NCI-H1092 treated with DMSO at 0.1 percent for 48 hours (cell line): Measurements from ENCODE around the gene OLFML2B.

ENCODE experiments used
- DNase-seq: peaks from one replicate; lab custom pipeline; 2025; lab: John Stamatoyannopoulos, UW

OLFML2B gene

DNA sequence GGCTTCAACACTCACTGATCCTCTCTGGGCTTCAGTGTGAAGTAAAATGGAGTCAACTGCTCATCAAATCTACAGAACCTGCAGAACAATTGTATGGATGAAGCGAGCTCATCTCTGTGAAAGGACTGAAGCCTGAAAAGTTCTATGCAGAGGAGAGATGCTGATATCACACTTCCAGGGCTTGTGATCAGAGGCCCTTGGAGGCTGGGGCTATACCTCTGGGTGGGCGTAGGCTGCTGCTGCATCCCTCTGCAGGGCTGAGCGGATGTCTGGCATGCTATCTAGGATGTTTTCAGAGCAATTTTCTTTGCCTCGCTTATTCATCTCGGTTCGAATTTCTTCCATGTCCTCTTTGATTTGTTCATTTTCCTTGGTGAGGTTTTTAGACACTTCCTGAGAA is 17.6 kb downstream of the OLFML2B start:
- DNase-seq, result no peak

DNA sequence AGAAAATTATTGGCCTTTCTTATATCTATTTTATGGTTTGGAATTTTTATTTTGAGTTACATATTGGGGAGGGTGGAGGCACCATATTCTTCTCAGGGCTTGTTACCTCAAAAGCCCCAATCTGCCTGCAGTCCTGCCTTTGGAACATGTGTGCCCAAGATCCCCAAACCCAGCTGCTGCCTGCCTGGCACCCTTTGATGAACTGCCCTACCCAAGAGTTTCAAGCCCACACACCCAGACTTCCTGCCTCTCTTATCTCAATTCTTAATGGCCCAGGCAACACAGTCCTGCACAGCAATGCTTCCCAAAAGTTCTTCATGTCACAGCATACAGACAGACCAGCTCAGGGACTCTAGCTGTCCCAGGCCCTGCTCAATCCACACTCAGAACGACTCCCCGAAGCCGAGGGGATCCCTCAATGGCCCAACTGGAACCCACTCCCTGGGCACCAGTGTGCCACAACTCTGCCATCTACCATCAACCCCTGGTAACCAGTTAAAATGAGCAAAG is 19.2 kb downstream of the OLFML2B start:
- DNase-seq, result no peak

DNA sequence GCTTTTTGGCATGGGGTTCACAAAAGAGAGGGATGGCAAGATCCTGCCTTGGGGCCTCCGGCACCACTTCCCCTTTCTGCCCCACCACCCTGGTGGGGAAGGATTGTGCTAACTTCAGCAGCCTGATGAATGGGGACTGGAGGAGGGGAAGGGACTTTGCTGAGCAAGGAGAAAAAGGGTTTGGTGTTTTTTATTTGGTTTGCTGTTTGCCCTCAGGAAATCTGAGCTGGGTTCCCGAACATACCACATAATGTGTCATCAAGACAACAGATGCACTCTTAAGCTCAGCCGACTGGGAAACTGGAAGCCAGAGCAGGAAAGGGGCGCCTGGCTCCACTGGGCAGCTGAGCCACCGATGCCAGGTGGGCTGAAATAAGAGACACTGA is 19.8 kb downstream of the OLFML2B start:
- peak; percentile 10 for DNase-seq

DNA sequence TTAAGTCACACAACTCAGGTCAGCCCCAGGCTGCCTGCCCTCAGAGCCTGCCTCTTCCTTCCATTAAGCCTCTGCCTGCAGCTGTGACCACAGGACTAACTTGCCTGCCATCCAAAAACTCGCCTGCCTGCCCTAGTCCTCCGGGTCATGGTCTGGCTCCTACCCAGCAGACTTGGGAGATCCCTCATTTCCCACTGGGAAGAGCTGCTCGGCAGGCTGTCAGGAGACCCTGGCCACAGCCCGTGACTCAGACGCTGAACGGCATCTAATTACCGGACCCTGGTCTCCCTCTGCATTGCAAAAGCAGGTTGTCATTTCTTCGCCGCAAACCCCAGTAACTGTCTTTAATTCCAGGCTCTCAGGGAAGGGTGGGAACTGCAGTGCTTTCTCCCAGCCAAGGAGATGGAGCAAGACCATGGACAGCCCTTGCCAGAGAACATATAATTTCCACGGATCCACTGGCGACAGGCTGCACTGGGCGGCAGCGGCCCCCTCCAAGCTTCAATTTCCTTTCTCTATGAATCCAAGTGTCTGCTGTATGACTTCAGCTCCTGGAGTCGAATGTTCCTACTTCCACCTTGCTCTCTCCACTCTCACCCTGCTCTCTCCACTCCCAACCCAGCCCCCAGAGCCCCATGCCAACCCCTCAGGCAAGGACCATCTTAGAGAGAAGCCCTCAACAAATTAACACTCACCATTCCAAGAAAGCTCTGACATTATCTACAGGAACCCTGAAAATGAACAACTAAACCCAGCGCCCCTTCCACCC is 20.4 kb downstream of the OLFML2B start:
- DNase-seq, result no peak

DNA sequence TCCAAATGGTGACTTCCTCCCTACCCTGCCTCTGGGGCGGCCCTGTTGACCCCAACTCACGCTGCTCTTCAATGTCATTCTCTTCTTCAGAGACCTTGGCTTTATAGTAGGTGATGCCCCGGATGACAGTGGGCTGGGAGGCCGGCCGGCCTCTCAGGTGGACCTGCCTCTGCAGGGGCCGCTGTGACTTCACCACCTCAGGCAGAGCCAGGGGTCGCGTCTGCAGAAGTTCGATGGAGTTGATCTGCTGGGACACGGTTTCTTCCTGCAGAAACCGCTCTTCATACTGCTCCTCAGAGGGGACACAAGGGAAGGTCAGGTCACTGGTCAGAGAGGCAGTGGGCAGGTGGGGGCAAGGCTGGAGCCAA is 23.6 kb downstream of the OLFML2B start:
- no peak for DNase-seq

DNA sequence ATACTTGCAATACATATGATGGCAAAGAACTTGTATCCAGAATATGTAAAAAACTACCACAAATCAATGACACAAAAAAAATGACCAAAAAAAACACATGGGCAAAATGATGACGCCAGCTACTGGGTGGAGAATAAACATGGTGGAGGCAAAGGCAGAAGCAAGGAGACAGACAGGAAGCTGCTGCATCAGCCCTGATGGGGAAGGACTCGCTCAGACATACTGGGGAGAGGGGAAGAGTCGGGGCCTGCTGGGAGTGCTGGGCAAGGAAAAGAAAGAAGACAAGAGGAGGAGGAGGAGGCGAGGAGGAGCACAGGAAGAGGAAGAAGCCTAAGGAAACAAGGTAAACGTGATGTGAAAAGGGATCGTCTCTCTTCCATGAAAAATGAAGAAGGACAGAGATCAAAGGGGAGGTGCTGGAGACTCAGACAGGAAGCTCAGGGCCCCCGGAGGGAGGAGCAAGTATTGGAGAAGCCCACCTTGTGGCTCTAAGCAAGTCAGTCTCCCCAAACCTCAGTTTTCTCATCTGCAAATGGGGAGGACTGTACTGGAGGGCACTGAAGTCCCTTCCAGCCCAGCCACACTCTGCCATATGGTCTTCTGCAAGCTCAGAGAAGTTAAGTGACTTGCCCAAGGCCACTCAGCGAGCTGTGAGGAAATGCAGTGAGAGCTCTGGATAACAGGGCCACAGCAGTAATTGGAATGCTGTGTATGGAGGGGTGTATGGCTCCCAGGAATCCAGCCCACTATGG is 24.2 kb downstream of the OLFML2B start:
- no peak for DNase-seq

DNA sequence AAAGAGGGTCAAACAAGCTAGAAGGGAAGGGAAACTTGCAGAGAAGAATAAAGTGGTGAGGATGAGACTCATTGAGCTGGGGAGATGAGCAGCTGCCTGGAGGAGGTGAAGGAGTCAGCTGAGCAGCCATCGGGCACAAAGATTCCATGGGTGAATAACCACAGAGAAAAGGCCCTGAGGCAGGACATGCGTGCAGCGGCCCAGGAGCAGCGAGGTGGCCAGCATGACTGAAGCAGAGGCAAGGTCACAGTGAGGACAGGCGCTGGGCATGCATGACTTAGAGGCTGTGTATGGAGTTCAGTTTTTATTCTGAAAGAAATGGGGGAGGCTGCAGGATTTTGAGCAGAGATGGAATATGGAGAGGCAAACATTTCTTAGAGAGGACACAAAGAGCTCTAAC is 24.9 kb downstream of the OLFML2B start:
- no peak for DNase-seq

DNA sequence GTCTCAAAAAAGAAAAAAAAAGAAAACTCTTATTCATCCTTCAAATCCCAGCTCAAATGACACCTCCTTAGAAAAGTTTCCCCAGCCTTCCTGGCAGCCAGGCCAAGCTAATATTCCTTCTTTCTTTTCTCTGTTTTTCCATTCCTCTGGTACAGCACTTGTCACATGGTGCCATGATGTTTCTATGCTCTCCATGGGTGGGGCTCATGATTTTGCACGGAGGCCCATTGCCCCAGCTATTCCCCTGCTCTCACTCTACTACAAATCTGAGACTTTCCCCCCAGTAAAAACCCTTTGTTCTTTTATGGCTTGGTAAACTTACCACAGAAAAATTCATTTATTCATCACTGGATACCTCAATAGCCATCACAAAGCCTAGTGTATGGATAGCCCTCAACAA is 26.5 kb downstream of the OLFML2B start:
- DNase-seq, result no peak

DNA sequence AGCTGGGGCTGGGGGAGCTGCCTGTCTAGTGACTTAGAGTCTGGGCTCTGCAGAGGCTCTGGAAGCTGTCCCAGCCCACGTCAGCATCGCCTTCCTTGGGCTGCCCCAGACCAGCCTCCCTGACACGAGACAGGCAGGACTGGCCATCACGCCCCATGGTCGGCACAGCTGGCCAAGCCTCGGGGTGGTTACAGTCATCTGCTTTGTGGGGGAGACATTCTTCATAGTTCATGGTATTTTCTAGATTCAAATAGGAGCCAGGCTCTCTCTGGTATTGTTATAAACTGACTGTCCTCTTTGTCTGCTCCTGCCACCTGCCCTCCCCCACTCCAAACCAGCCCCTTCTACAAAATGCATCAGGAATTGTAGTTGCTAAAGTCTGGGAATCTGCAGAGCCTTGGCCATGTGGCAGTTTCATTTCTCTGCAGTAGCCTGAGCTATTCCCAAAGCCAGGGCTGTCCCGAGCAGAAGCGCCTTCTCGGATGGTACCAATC is 29.4 kb downstream of the OLFML2B start:
- DNase-seq, result no peak

DNA sequence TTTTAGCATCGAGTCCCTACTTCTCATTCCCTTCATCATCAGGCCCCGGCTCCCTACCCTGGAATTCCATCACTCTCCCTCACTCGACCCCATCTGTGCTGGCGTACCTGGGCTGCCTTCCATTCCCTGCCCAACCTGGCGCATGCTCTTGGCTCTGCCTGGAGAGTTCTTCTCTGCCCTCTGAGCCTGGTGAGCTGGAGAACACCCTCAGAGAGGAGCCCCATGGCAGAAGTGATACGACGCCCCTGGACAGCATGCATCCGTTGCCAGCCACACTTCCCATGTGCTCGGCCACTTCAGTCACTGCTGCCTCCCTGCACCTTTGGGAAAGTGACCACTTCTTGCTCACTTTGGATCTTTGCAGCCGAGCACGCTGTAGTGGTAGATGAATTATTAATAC is 30.1 kb downstream of the OLFML2B start:
- DNase-seq, result no peak

DNA sequence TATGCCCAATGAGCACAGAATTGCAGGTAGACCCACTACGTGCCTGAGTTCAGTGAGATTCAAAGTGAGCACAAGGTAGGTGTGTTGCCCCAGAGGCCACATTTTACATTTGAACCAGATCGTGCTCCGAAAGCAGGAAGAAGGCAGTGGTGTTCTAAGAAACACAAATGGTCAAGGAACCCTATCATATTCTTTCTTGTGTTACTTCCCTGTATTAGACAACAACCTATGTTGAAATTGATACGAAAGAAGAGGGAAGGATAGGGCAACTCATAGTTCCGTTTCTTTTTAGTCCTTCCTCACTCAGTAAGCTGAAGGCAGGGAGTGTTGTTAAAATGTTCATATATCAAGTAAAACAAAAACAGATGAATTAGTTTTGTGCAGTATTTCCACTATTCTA is 33.9 kb downstream of the OLFML2B start:
- no peak for DNase-seq

DNA sequence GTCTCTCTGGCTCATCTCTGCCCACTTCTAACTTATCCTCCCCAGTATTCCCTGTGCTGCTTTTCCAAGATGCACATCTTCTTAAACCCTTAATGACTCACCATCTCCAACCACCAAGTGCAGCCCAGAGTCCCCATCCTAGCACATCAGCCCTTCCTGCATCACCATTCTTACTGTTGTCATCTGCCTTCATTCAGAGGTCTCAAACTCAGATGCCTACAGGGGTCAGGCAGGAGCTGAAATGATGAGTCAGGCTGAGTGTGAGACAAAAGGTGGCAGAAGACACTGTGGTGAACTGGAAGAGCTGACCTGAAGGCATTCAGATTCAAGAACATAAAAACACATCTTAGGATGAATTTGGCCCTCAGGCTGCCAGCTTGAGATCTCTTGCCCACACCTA is 34.6 kb downstream of the OLFML2B start:
- DNase-seq, result no peak

DNA sequence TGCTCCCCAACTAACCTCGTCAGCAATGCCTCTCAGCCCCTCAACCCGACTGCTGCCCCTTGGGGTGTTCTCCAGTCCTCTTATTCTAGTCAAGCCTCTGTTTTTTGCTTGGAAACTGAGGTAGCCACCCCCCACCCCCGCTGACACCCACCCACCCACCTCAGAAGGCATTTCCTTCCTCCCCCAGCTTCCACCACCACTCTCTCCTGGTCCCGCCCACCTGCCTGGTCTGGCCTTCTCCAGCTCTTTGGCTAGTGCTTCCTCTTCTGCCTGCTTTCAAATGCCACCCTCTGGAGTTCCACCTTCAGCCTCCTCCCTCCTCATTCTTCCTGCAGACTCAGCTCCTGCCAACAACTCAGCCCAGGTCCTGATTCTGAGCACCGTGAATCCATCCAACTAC is 35.3 kb downstream of the OLFML2B start:
- no peak for DNase-seq

DNA sequence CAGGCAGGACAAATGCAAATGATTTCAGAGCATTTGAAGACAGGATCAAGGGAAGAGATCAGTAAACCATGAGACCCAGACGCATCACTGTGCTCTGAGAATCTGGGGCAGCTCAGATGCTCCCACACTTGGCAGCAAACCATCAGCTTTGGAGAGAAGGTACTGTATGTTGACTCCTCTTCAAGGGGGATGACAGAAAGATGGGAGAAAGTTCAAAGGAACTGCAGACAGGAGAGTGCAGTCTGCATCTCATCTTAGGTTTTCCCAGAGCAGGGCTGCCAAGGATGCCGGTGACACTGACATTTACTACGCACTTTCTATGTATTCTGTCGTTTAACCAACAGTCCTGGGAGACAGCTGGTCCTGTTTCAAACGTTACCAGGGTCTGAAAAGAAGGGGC is 35.8 kb downstream of the OLFML2B start:
- no peak for DNase-seq

DNA sequence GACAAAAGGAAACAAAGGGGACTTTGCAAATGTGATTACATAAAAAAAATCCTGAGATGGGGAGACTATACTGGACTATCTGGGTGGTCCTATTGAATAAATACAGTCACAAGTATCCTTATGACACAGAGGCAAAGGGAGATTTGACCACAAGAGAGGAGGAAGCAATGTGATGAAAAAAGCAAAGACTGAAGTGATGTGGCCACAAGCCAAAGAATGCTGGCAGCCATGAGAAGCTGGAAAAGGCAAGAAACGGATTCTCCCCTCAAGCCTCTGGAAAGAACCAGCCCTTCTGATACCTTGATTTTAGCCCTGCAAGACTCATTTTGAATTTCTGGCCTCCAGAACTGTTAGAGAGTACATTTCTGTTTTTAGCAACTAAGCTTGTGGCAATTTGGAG is 36.4 kb downstream of the OLFML2B start:
- no peak for DNase-seq

DNA sequence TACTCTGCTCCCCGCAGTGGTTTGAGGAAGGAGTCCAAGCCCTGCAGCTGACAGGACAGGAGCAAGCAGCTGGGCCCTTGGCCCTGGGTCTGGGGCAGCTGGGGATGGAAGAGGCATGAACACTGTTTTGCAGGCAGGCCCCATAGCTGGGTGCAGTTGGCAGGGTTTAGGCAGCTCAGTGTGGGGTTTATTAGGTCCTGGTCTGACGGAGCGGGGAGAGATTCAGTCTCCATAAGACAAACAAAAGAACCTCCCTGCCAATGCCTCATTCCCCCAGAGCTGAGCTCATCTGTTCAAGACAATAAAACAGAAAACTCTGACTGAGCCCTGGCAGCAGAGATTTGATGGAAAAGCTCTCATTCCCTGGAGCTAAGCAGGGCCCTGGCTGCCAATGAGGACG is 37.3 kb downstream of the OLFML2B start:
- no peak for DNase-seq

DNA sequence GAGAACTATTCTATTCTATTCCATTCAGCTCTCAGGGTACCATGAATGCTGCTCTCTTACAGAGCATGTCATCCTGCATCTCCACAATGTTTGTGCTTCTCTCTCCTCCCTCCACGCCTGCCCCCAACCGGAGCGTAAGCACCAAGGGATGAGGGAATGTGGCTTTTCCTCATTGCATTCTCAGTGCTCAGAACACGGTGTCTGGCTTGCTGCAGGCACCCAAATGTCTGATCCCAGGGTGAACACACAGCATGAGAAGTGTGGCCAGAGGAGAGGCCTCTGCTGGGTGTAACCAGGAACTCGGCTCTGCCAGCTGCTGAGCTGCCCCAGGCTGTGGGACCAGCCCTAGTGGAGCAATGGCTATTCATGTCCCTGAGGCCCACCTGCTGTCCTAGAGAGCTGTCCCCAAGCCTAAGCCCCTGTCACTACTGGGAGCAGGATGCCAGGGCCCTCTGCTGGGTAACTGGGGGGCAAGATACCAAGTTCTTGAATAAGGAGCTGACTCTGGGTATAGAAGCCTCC is 38.3 kb downstream of the OLFML2B start:
- no peak for DNase-seq

DNA sequence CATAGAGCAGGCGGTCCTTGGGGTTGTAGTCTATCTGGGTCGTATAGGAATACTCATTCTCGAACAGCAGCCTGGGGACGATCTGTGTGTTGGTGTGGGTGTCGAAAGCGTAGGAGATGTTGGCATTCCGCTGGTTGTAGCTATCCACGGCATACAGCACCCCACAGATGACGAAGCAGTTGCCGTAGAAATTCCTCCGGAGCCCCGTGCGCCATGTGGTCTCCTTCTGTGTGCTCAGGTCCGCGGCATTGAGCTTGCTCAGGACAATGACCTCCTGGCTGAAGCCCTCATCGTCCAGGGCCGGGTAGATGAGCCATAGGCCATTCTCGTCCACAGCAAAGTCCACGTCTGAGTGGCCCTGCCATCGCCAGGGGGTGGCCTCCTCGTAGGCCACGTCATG is 39.9 kb downstream of the OLFML2B start:
- no peak for DNase-seq

DNA sequence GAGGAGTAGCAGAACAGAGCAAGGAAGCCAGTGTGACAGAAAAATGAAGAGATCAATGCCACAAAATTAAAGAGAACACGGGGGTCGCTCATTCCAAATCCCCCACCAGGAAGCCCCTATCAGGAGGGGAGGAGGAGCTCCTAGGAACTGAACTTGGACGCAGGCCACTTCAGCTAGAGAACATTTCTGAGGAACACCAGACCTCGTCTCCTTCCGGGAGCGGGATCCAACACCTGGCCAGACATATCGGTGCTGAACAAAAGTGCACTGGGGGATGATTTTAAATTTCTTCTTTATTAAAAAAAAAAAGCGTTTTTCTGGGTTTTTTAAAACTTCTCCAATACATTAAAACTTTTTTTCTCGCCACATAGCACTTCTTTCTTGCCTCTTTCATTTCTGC is 40.8 kb downstream of the OLFML2B start:
- no peak for DNase-seq

DNA sequence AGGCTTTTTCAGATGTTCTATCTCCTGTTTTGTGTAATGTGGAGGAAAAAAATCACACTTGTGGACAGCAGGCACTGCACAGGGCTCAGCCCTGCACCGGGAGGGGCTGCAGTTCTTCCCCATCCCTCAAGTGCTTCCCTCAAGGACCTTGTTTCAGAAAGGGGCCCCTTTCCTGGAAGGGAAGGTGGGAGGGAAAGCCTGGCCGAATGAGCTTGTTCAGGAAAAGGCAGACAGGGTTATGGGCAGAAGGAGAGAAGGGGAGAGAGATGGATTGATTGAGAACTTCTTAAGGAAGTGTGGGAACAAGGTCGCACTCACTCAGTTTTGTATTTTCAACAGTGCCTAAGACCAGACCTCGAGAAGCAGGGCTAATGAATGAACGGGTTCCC is 41.2 kb downstream of the OLFML2B start:
- no peak for DNase-seq

DNA sequence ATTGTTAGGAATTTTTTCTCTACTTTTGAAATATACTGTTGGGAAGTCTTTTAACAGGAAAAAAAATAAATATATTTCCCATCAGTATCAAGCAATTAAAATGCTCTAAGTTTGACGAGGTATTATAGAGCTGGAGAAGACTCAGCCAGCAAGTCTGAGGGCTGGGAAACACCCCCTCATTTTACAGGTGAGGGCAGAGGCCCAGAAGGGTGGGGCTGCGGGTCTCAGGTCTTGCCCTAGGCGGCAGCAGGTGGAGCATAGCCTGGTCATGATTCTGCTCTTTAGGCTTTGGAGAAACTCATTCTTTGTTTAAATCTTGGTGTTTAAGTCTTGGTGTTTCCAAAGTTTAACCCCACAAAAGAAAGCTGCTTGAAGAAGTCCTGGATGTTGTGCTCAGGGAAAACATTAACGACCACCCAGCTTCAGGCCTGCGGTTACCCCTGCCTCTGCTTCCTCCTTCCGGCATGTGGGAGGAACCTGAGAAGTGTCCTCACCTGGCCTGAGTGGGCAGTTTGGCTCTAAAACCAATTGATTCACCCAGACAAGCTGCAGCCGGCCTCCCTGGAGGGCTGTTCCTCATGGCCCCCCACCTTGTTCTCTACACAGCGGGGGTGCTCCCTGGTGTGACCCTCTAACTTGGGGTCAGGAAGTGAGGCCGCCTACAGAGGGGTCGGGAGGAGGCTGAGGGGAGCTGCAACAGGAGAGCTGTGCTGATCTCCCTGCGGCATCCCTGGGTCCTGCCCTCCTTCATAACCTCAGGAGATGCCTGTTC is 41.7 kb downstream of the OLFML2B start:
- DNase-seq, result no peak

DNA sequence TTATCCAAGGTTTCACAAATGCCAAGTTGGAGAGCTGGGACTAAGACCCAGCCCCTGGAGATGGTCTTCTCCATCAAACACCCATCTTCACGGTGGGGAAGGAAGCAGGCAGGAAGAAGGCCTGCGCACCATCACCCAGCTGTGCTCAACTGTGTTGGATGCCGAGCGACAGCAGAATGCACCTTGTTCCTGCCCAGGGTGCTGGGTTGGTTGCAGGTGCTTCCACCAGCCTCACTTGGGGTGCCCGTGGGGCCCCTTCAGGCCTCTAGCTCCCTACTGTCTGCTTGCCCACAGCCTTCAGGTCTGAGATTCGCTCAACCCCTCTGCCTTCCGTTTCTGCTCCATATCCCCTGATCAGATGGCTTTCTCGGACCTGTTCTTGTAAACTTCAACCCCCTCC is 42.5 kb downstream of the OLFML2B start:
- no peak for DNase-seq
